Stimulated activated CD4-positive, alpha-beta T cell treated with anti-CD3 and anti-CD28 coated beads, Interleukin-1b, Interleukin-23, amount 100 ng/mL, for 1 hour (primary cell): ENCODE results near the gene CCT8.
"Not testable (repeated sequence)": the region's sequence is repeated elsewhere in the genome, so short reads cannot be mapped to it uniquely, and the experiment has no call there.

Source experiments
- DNase-seq, 2 donors: peaks; one replicate each; pipeline ENCODE4 v3.0.0-alpha.2; 2020; ENCODE audit warnings: low read depth in 2 of 2

Gene CCT8

GRCh38 chr21:29024474-29025327 lies 48.7 kb downstream of the CCT8 start, which contains the start of gene USP16:
USP16 (plus strand) TSS chr21:29024668; CDS start chr21:29027914, 3,246 bp downstream.
- DNase-seq: peak; percentile 79 to 87

- no peak for DNase-seq
Measured at GRCh38 chr21:29022166-29022565, 51.3 kb downstream of the CCT8 start.

GRCh38 chr21:29018540-29018939 lies 54.9 kb downstream of the CCT8 start:
- DNase-seq: no peak

- no peak for DNase-seq
Measured at GRCh38 chr21:29017639-29018237, 55.7 kb downstream of the CCT8 start.

GRCh38 chr21:29011236-29011635 lies 62.2 kb downstream of the CCT8 start:
- not testable (repeated sequence) for DNase-seq

GRCh38 chr21:29008367-29008766 lies 65.1 kb downstream of the CCT8 start:
- DNase-seq: no peak

- DNase-seq: no peak
Measured at GRCh38 chr21:29007810-29008209, 65.6 kb downstream of the CCT8 start.

GRCh38 chr21:29007135-29007534 lies 66.3 kb downstream of the CCT8 start:
- DNase-seq: no peak
